AG09309 (cell line): ENCODE results near the gene TMPRSS13.

Experiments used
- DNase-seq: peaks from one replicate; pipeline ENCODE4 v3.0.0-alpha.2; 2010; ENCODE audit warnings: low read depth
- H3K4me3 ChIP-seq: 2 replicates; pipeline ENCODE4 v1.5.1; 2011; ENCODE audit warnings: mild to moderate bottlenecking, low read depth, low read length, moderate library complexity; ENCODE audit not compliant: control insufficient read depth
- CTCF ChIP-seq: IDR thresholded peaks from 2 replicates; pipeline ENCODE4 v1.5.1; 2011; ENCODE audit warnings: mild to moderate bottlenecking, low read depth, low read length, inconsistent platforms; ENCODE audit not compliant: insufficient read depth, control insufficient read depth; ENCODE audit errors: missing control alignments

Gene TMPRSS13

GRCh38 chr11:117933930-117934329 is 4.7 kb upstream of the TMPRSS13 start:
- no peak for DNase-seq
- TF ChIP-seq CTCF: no peak
- H3K4me3 ChIP-seq: no peak overlapping the region

- no peak for TF ChIP-seq CTCF
- H3K4me3 ChIP-seq: no peak overlapping the region
- DNase-seq: no peak
Measured at GRCh38 chr11:117933475-117933874, 4.3 kb upstream of the TMPRSS13 start.

GRCh38 chr11:117932947-117933346 is 3.7 kb upstream of the TMPRSS13 start:
- no peak for TF ChIP-seq CTCF
- H3K4me3 ChIP-seq: no peak overlapping the region
- no peak for DNase-seq

GRCh38 chr11:117932426-117932825 is 3.2 kb upstream of the TMPRSS13 start:
- no peak for DNase-seq
- no peak overlapping the region for H3K4me3 ChIP-seq
- no peak for TF ChIP-seq CTCF

GRCh38 chr11:117931971-117932370 is 2.8 kb upstream of the TMPRSS13 start:
- DNase-seq: no peak
- TF ChIP-seq CTCF: no peak
- H3K4me3 ChIP-seq: no peak overlapping the region

GRCh38 chr11:117931331-117931950 is 2.2 kb upstream of the TMPRSS13 start:
- no peak for DNase-seq
- no peak for TF ChIP-seq CTCF
- no peak overlapping the region for H3K4me3 ChIP-seq
